ENCODE data around the gene ZNF467.
A peak's percentile ranks its signal among the peaks of the same experiment; 100 is the strongest.

ZNF467 gene

GRCh38 chr7:149714910-149715471, 58.4 kb downstream of the ZNF467 start:
- peaks cover 7% of the 10 kb centered on the region for H3K4me1 ChIP-seq (ENCODE audit: low read depth, poor library complexity, severe bottlenecking)
- H3K27ac ChIP-seq: no peak overlapping the region
- no peak for TF ChIP-seq CTCF (conservative IDR thresholded peaks at IDR 0.05; ENCODE audit: low read depth, low read length)
- no peaks in the 10 kb centered on the region for H3K27me3 ChIP-seq (ENCODE audit: insufficient read depth, low read depth)
- peak overlapping the region; percentile 81 for H3K4me2 ChIP-seq
- H3K36me3 ChIP-seq (ENCODE audit: insufficient read depth): no peaks in the 10 kb centered on the region
- H4K20me1 ChIP-seq (ENCODE audit: insufficient read depth): no peaks in the 10 kb centered on the region
- H2AFZ ChIP-seq (ENCODE audit: low read depth): peak overlapping the region; percentile 64
- no peaks in the 10 kb centered on the region for H3K79me2 ChIP-seq (ENCODE audit: insufficient read depth, low read depth)
- H3K4me3 ChIP-seq (IDR thresholded peaks at IDR 0.05; ENCODE audit: insufficient read depth, low read depth, low read length): no peak overlapping the region
- peak overlapping the region; percentile 35; the same call in 1 of the 2 replicates for H3K9ac ChIP-seq
